ENCODE measurements around the gene SEMA3A.

GRCh38 chr7:84092207-84092606 lies 102.4 kb downstream of the SEMA3A start:
- TF ChIP-seq CTCF (IDR thresholded peaks at IDR 0.05) (no peak), POLR2A (IDR thresholded peaks at IDR 0.05) (no peak)

Measured in heart left ventricle (tissue), 13 donors.